Measurements from ENCODE around the gene DPP4. TPM values are rescaled to one million over a fixed set of nuclear protein-coding genes. Genes with fewer than 3 reads are reported as not detected.

Gene DPP4
- total RNA-seq, 1 experiment from 2014 or later: 2.8 TPM

DNA sequence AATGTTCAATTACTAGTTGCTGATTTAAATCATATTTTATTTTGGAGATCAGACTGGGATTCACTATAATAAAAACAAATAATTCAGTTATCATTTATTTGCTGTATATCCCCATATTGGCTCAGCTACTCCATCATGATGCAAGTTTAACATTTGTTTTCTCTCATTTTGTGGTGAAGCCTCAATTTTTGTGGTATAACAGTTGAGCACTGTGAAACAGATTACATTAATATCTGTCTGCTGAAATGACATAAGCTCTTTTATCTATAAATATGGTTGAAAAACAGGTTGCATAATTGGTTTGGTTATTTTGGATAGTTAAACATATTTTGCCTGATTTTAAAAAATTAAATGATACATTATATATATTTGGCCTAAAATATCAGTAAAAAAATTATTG, 67.7 kb downstream of the DPP4 start:
- H3T11ph ChIP-seq (ENCODE audit: low read length): no peak overlapping the region
- no peak overlapping the region for H3K18ac ChIP-seq (ENCODE audit: insufficient read length, low read depth, low read length)
- TF ChIP-seq CTCF (conservative IDR thresholded peaks at IDR 0.05): no peak
- H2BK120ac ChIP-seq (ENCODE audit: low read depth, low read length, poor library complexity, severe bottlenecking): no peak overlapping the region
- Mint-ChIP-seq H3K27ac (no peak overlapping the region), H3K36me3 (ENCODE audit: insufficient read depth in 1 of 3, low read depth in 3 of 3) (peaks cover 0 to 4% (median 0%) of the 10 kb centered on the region in 3 experiments; a peak in 3 of 7 replicates), H3K9me3 (no peaks in the 10 kb centered on the region), H3K4me3 (no peak overlapping the region), H3K27me3 (ENCODE audit: low read depth) (no peaks in the 10 kb centered on the region), H3K4me1 (peaks cover 33 to 36% of the 10 kb centered on the region in 2 experiments)
- no peak overlapping the region for H2BK15ac ChIP-seq (ENCODE audit: low read depth, low read length)
- H3K23ac ChIP-seq (ENCODE audit: insufficient read length, low read depth, low read length): no peak overlapping the region
- H3K27ac ChIP-seq (ENCODE audit: insufficient read length, low read depth, low read length): no peak overlapping the region
- no peaks in the 10 kb centered on the region for H3K27me3 ChIP-seq (ENCODE audit: insufficient read depth, low read length)
- H3K4me2 ChIP-seq (ENCODE audit: insufficient read depth, insufficient read length, low read length): no peak overlapping the region
- no peak overlapping the region for H2BK12ac ChIP-seq (ENCODE audit: insufficient read length, low read depth, low read length)
- H3K79me1 ChIP-seq (ENCODE audit: insufficient read depth, low read depth, low read length, poor library complexity, severe bottlenecking): no peaks in the 10 kb centered on the region
- H3K4me1 ChIP-seq (ENCODE audit: insufficient read depth, low read length): peaks cover 7% of the 10 kb centered on the region; the same call in 1 of the 2 replicates
- no peak overlapping the region for H4K8ac ChIP-seq (replicated peaks; ENCODE audit: insufficient read length, low read depth, low read length)
- no peaks in the 10 kb centered on the region for H3K23me2 ChIP-seq (ENCODE audit: insufficient read length, low read depth, low read length, poor library complexity, severe bottlenecking)
- H2BK20ac ChIP-seq (ENCODE audit: low read depth, low read length, poor library complexity, severe bottlenecking): no peak overlapping the region
- no peak overlapping the region for H4K5ac ChIP-seq (ENCODE audit: insufficient read length, low read depth, low read length)
- H3K4ac ChIP-seq (ENCODE audit: low read depth, low read length): no peak overlapping the region
- no peaks in the 10 kb centered on the region for H3K9me3 ChIP-seq (ENCODE audit: control insufficient read depth, low read depth, low read length)
- H3K56ac ChIP-seq (ENCODE audit: insufficient read length, low read depth, low read length): no peak overlapping the region
- H2AFZ ChIP-seq (ENCODE audit: low read length): no peak overlapping the region
- H4K20me1 ChIP-seq (ENCODE audit: control insufficient read depth, insufficient read depth, insufficient read length): no peaks in the 10 kb centered on the region
- H2AK5ac ChIP-seq (ENCODE audit: insufficient read length, low read length): no peak overlapping the region
- no peaks in the 10 kb centered on the region for H3K79me2 ChIP-seq (ENCODE audit: insufficient read depth, low read length)
- DNase-seq: no peak
- H3K9ac ChIP-seq (ENCODE audit: extremely low read depth, insufficient read length, low read length): no peak overlapping the region
- H4K91ac ChIP-seq (ENCODE audit: insufficient read length, low read depth, low read length): no peak overlapping the region
- H3K14ac ChIP-seq (ENCODE audit: insufficient read depth, low read length): no peak overlapping the region
- H2BK5ac ChIP-seq (ENCODE audit: insufficient read length, low read length): no peak overlapping the region

All from H9 (cell line).